ENCODE data around the gene CEP43. TPM values are rescaled to one million over a fixed set of nuclear protein-coding genes. Genes with fewer than 3 reads are reported as not detected.

The CEP43 gene
- total and polyA plus RNA-seq, 10 of the 15 experiments (the other 5 are each of a cell fraction or from before 2014, with no cell fraction given): 7.7 to 49.9 (median 24.6) TPM

DNA sequence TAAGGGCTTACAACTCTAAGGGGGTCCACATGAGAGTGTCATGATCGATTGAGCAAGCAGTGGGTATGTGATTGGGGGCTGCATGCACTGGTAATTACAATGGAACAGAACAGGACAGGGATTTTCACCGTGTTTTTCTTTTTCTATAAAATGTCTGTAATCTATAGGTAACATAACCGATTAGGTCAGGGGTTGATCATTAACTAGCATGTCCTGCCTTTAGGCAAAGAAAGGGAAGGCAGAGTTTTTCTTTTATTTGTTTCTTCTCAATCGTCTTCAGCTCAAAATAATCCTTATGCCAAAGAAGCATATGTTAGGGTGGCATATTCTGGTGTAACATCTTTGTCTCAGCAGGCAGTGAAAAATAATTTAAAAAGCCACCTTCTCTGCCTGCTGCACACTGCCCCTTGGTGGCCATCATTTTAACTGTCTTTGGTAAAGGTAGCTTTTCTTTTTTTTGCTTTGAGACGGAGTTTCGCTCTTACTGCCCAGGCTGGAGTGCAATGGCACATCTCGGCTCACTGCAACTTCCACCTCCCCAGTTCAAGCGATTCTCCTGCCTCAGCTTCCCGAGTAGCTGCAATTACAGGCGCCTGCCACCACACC, 9.7 kb upstream of the CEP43 start:
- ChIA-PET CTCF (interaction anchor here (0.7 to 4.5 kb wide), 61 partner anchors 10 to 231 kb away, joined by 3 to 139 read pairs (median 5); partner anchors contain the start of genes CCR6 and RNASET2), RAD21 (ENCODE audit: unreplicated experiment) (interaction anchor here (0.5 to 5.1 kb wide), 33 partner anchors 10 to 219 kb away, joined by 3 to 79 read pairs (median 5); partner anchors contain the start of genes CCR6, CEP43 and RNASET2), SMC1A (ENCODE audit: uncharacterized antibody, unreplicated experiment) (interaction anchor here (0.6 to 4.8 kb wide), 55 partner anchors 8 to 608 kb away, joined by 3 to 85 read pairs (median 4); partner anchors contain the start of genes CCR6, CEP43 and RNASET2), POLR2A (interaction anchor here (0.9 to 2.0 kb wide), 6 partner anchors 10 to 216 kb away, joined by 3 to 8 read pairs (median 4); partner anchors contain the start of gene CEP43)
- in situ Hi-C loops (cut with MboI): loop anchor here (5.0 kb wide), 1 partner anchor 212 kb away; no protein-coding TSS in a partner anchor
- Histone ChIP-seq H2AFZ (ENCODE audit: control insufficient read depth, low read depth, low read length) (no peak overlapping the region), H3K36me3 (ENCODE audit: control insufficient read depth in 2 of 2, insufficient read depth in 2 of 2, low read length in 1 of 2) (peaks cover 2 to 9% of the 10 kb centered on the region in 2 experiments; a peak in 3 of 4 replicates), H3K4me2 (ENCODE audit: control insufficient read depth, insufficient read depth) (no peak overlapping the region), H3K27ac (ENCODE audit: control insufficient read depth, insufficient read depth) (no peak overlapping the region), H3K27me3 (replicated peaks in 1 of 2; ENCODE audit: control insufficient read depth in 2 of 2, insufficient read depth in 2 of 2, low read length in 1 of 2) (no peaks in the 10 kb centered on the region), H3K4me1 (ENCODE audit: control insufficient read depth, insufficient read depth, low read length) (no peaks in the 10 kb centered on the region; the same call in 1 of the 2 replicates), H4K20me1 (ENCODE audit: control insufficient read depth, insufficient read depth) (no peaks in the 10 kb centered on the region), H3K4me3 (no peak overlapping the region), H3K9ac (ENCODE audit: control insufficient read depth, insufficient read depth, low read length) (no peak overlapping the region), H3K9me3 (replicated peaks; ENCODE audit: control insufficient read depth, insufficient read depth, low read length) (no peaks in the 10 kb centered on the region), H3K79me2 (ENCODE audit: control insufficient read depth, insufficient read depth, low read length) (peaks cover 2% of the 10 kb centered on the region; the same call in 1 of the 2 replicates)
- no peak for DNase-seq (ENCODE audit: low read depth, low spot score)
- 47% methylated on average over 10 of the region's 10 CpGs for WGBS (ENCODE audit: insufficient coverage, insufficient replicate concordance, low lambda C conversion rate, missing lambda C conversion rate)
- peak; percentile 87 for ATAC-seq
- TF ChIP-seq ZNF384 (IDR thresholded peaks at IDR 0.05; ENCODE audit: borderline replicate concordance, low read depth, low read length): peak; percentile 70
- TF ChIP-seq, protein P1, sequence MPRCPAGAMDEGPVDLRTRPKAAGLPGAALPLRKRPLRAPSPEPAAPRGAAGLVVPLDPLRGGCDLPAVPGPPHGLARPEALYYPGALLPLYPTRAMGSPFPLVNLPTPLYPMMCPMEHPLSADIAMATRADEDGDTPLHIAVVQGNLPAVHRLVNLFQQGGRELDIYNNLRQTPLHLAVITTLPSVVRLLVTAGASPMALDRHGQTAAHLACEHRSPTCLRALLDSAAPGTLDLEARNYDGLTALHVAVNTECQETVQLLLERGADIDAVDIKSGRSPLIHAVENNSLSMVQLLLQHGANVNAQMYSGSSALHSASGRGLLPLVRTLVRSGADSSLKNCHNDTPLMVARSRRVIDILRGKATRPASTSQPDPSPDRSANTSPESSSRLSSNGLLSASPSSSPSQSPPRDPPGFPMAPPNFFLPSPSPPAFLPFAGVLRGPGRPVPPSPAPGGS (IDR thresholded peaks at IDR 0.05; ENCODE audit: borderline replicate concordance, insufficient read depth, low read depth, low read length, poor library complexity, severe bottlenecking): no peak
- TF ChIP-seq SMARCA5 (IDR thresholded peaks at IDR 0.05): no peak
- TF ChIP-seq, protein P2, sequence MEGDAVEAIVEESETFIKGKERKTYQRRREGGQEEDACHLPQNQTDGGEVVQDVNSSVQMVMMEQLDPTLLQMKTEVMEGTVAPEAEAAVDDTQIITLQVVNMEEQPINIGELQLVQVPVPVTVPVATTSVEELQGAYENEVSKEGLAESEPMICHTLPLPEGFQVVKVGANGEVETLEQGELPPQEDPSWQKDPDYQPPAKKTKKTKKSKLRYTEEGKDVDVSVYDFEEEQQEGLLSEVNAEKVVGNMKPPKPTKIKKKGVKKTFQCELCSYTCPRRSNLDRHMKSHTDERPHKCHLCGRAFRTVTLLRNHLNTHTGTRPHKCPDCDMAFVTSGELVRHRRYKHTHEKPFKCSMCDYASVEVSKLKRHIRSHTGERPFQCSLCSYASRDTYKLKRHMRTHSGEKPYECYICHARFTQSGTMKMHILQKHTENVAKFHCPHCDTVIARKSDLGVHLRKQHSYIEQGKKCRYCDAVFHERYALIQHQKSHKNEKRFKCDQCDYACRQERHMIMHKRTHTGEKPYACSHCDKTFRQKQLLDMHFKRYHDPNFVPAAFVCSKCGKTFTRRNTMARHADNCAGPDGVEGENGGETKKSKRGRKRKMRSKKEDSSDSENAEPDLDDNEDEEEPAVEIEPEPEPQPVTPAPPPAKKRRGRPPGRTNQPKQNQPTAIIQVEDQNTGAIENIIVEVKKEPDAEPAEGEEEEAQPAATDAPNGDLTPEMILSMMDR (IDR thresholded peaks at IDR 0.05 in 2 of 3, conservative IDR thresholded peaks at IDR 0.05 in 1 of 3; ENCODE audit: control insufficient read depth in 2 of 3, extremely low read depth in 1 of 3, insufficient read depth in 1 of 3, low read depth in 3 of 3, low read length in 3 of 3): peak; percentile 42 to 54 (median 44); a peak in 5 of 6 replicates
- TF ChIP-seq IKZF1 (conservative IDR thresholded peaks at IDR 0.05): no peak
- TF ChIP-seq, protein P3, sequence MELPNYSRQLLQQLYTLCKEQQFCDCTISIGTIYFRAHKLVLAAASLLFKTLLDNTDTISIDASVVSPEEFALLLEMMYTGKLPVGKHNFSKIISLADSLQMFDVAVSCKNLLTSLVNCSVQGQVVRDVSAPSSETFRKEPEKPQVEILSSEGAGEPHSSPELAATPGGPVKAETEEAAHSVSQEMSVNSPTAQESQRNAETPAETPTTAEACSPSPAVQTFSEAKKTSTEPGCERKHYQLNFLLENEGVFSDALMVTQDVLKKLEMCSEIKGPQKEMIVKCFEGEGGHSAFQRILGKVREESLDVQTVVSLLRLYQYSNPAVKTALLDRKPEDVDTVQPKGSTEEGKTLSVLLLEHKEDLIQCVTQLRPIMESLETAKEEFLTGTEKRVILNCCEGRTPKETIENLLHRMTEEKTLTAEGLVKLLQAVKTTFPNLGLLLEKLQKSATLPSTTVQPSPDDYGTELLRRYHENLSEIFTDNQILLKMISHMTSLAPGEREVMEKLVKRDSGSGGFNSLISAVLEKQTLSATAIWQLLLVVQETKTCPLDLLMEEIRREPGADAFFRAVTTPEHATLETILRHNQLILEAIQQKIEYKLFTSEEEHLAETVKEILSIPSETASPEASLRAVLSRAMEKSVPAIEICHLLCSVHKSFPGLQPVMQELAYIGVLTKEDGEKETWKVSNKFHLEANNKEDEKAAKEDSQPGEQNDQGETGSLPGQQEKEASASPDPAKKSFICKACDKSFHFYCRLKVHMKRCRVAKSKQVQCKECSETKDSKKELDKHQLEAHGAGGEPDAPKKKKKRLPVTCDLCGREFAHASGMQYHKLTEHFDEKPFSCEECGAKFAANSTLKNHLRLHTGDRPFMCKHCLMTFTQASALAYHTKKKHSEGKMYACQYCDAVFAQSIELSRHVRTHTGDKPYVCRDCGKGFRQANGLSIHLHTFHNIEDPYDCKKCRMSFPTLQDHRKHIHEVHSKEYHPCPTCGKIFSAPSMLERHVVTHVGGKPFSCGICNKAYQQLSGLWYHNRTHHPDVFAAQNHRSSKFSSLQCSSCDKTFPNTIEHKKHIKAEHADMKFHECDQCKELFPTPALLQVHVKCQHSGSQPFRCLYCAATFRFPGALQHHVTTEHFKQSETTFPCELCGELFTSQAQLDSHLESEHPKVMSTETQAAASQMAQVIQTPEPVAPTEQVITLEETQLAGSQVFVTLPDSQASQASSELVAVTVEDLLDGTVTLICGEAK (IDR thresholded peaks at IDR 0.05; ENCODE audit: borderline replicate concordance): no peak
- TF ChIP-seq BRCA1 (IDR thresholded peaks at IDR 0.05; ENCODE audit: low read depth, low read length): no peak
- TF ChIP-seq, protein P4, sequence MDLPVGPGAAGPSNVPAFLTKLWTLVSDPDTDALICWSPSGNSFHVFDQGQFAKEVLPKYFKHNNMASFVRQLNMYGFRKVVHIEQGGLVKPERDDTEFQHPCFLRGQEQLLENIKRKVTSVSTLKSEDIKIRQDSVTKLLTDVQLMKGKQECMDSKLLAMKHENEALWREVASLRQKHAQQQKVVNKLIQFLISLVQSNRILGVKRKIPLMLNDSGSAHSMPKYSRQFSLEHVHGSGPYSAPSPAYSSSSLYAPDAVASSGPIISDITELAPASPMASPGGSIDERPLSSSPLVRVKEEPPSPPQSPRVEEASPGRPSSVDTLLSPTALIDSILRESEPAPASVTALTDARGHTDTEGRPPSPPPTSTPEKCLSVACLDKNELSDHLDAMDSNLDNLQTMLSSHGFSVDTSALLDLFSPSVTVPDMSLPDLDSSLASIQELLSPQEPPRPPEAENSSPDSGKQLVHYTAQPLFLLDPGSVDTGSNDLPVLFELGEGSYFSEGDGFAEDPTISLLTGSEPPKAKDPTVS (IDR thresholded peaks at IDR 0.05; ENCODE audit: low read depth, low read length): no peak
- peak; percentile 75 for TF ChIP-seq SMC3 (IDR thresholded peaks at IDR 0.05; ENCODE audit: borderline replicate concordance, low read length)
- peak; percentile 77 for TF ChIP-seq RAD21 (IDR thresholded peaks at IDR 0.05; ENCODE audit: insufficient read depth, low read depth, low read length)
- TF ChIP-seq TCF12 (IDR thresholded peaks at IDR 0.05; ENCODE audit: low read depth, low read length): no peak
- no peak for FAIRE-seq
- no TSS peak for BruUV-seq (replicated peaks)
- intact Hi-C loops (cut with micrococcal nuclease; ENCODE audit: unreplicated experiment): loop anchor here (1.0 to 2.0 kb wide), 2 partner anchors 39 to 203 kb away; no protein-coding TSS in a partner anchor
